ENCODE data around the gene MOCOS.

DNA sequence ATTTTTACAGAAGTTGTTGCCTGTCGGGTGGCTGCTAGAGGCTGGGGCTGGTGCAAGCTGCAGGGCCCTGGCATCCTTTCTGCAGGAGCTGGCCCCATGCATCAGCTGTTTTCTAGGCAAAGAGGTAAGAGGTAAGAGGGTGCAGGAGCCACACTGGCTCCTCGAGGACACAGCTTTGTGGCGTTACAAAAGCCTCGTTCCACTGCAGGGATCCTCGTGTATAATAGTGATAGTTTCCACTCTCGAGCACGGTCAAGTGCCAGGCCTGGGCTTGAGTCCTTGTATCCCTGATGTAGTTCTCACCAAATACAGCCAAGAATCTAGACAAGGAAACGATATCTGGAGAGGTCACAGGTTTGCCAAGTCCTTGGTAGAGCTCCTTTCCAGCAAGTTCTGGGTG is 77.0 kb downstream of the MOCOS start:
- no peak for TF ChIP-seq CTCF (IDR thresholded peaks at IDR 0.05; ENCODE audit: low read length)
- TF ChIP-seq EZH2 (IDR thresholded peaks at IDR 0.05; ENCODE audit: borderline replicate concordance, low read length) = no peak

Data from OCI-LY1 (cell line).